Esophagus squamous epithelium (tissue), 5 donors: ENCODE results near the gene TNIP1. TPM values are rescaled to one million over a fixed set of nuclear protein-coding genes. Genes with fewer than 3 reads are reported as not detected.

ENCODE experiments used
- DNase-seq: peaks from one replicate; lab custom pipeline; 2025; lab: John Stamatoyannopoulos, UW
- H3K27ac ChIP-seq, 4 donors: fragments of 200-600 bp; sonication (generic); one replicate each; pipeline ENCODE4 v1.5.1; 2016 to 2019; ENCODE audit warnings: mild to moderate bottlenecking in 1 of 4
- H3K27me3 ChIP-seq, 4 donors: fragments of 200-600 bp; sonication (generic); 1 replicate in 3 of 4; 2 replicates in 1 of 4; pipeline versions ENCODE4 v1.5.1 to v1.6.0; 2017 to 2021; ENCODE audit warnings: antibody characterized with exemption in 1 of 4
- H3K36me3 ChIP-seq, 3 donors: fragments of 200-600 bp; sonication (generic); one replicate each; pipeline ENCODE4 v1.5.1; 2016 to 2019
- H3K4me1 ChIP-seq, 3 donors: fragments of 200-600 bp; sonication (generic); one replicate each; pipeline ENCODE4 v1.5.1; 2017 to 2019
- H3K4me3 ChIP-seq, 4 donors: fragments of 200-600 bp; sonication (generic); 1 replicate in 3 of 4; 2 replicates in 1 of 4; pipeline ENCODE4 v1.5.1; 2016 to 2019; ENCODE audit warnings: mild to moderate bottlenecking in 2 of 4, moderate library complexity in 1 of 4
- H3K9me3 ChIP-seq, 3 donors: fragments of 200-600 bp; sonication (generic); one replicate each; pipeline ENCODE4 v1.5.1; 2016 to 2019
- CTCF ChIP-seq, 6 experiments: fragments of 450-650 bp in 4 of 6; fragments of 200-600 bp in 2 of 6; sonication (generic) in 2 of 6; IDR thresholded peaks; one replicate each; pipeline ENCODE4 v1.5.1; 2016 to 2019; ENCODE audit warnings: antibody characterized with exemption in 6 of 6, mild to moderate bottlenecking in 4 of 6, moderate library complexity in 4 of 6
- POLR2A ChIP-seq, 4 donors: fragments of 450-650 bp; IDR thresholded peaks; one replicate each; pipeline ENCODE4 v1.6.1; 2017; ENCODE audit warnings: antibody characterized with exemption in 4 of 4, mild to moderate bottlenecking in 4 of 4, moderate library complexity in 3 of 4
- WGBS, 2 donors: methylation state at CpG; one replicate each; pipeline ENCODE4 v1.1.5; 2018; 5-methylcytosine and 5-hydroxymethylcytosine counted together
- intact Hi-C: fragments of 100-400 bp; cut with DNase I; formaldehyde crosslinking; loops from one replicate; pipeline ENCODE4 v1.15.0; 2022
- total RNA-seq, 4 donors: library from RNA; depleted of rRNA; stranded (reverse); fragments of >200 nt; gene quantifications; one replicate each; pipeline ENCODE4 v1.1.0, GENCODE V29; 2016
- donor health status: DM: yes; HTN: yes; CAD: no.

Gene TNIP1
- total RNA-seq, 4 donors from 2014 or later = 55.5 to 109 (median 95.4) TPM

DNA sequence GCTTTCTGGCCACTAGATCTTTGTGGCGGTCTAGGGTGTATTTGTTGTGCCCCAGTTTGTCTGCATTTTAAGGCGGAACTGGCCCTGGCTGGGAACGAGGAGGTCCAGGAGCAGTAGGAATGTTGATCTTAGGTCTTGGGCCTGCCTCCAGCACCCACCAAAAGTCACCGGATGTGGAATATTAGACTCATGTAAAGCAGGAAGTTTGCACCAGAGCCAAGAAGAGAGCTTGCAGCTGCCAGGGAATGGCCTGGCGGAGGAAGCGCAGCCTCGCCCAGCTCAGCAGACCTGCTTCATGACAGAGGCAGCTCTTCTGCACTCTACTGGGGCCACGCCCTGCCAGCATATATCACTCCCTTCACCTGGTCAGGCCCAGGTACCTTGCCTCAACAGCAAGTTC is 57.2 kb downstream of the TNIP1 start:
- no peaks in the 10 kb centered on the region for H3K9me3 ChIP-seq
- H3K4me1 ChIP-seq = peaks cover 43 to 96% (median 60%) of the 10 kb centered on the region in 3 donors
- H3K4me3 ChIP-seq = peak overlapping the region in 3 of 4 donors; percentile 66 to 87 (median 80)
- DNase-seq = no peak
- no peaks in the 10 kb centered on the region for H3K27me3 ChIP-seq
- TF ChIP-seq CTCF (IDR thresholded peaks at IDR 0.05) (no peak), POLR2A (IDR thresholded peaks at IDR 0.05) (no peak)
- peaks cover 0 to 43% (median 15%) of the 10 kb centered on the region in 3 donors for H3K36me3 ChIP-seq
- intact Hi-C loops = no loop called here
- WGBS, 2 donors = 27 to 33% methylated on average over 5 to 6 of the region's 8 CpGs
- peak overlapping the region; percentile 79 to 96 (median 90) for H3K27ac ChIP-seq

GRCh38 chr5:151023047-151023615 is 57.7 kb downstream of the TNIP1 start:
- no peak for TF ChIP-seq CTCF (IDR thresholded peaks at IDR 0.05)
- Histone ChIP-seq H3K4me1 (peaks cover 43 to 98% (median 60%) of the 10 kb centered on the region in 3 donors), H3K27me3 (no peaks in the 10 kb centered on the region), H3K4me3 (peak overlapping the region; percentile 6 to 87 (median 73)), H3K27ac (peak overlapping the region; percentile 79 to 96 (median 90)), H3K9me3 (no peaks in the 10 kb centered on the region), H3K36me3 (peaks cover 0 to 38% (median 10%) of the 10 kb centered on the region in 3 donors)
- WGBS, 2 donors = 60 to 67% methylated on average over 1 to 5 of the region's 5 CpGs
- no peak for DNase-seq
- intact Hi-C loops = no loop called here

DNA sequence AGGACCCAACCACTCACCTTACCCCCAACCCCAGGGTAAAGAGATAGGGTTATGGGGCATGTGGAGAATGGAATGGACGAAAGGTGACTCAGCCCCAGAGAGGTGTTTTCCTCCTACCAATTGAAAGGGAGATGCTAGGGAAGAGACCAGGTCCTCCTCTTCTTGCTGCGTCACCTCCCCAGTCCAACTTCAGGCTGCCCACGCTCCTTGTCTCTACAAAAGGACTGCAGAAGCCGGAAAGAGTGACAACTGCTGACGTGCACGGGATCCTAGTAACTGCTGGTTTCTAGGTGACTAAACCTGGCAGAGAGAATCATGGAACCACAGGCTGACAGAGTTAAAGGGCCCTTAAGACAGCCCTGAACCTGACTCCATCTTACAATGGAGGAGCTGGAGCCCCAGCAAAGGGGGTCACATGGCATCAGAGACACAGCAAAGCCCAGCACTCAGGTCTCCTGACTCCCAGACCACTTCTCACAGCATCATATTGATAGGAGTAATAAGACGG is 58.3 kb downstream of the TNIP1 start:
- TF ChIP-seq POLR2A (IDR thresholded peaks at IDR 0.05) (no peak), CTCF (IDR thresholded peaks at IDR 0.05) (no peak)
- Histone ChIP-seq H3K27me3 (no peaks in the 10 kb centered on the region), H3K4me1 (peaks cover 43 to 97% (median 59%) of the 10 kb centered on the region in 3 donors), H3K9me3 (no peaks in the 10 kb centered on the region), H3K27ac (peak overlapping the region; percentile 79 to 96 (median 90)), H3K4me3 (peak overlapping the region; percentile 44 to 87 (median 73)), H3K36me3 (peaks cover 0 to 32% (median 5%) of the 10 kb centered on the region in 3 donors)
- intact Hi-C loops = no loop called here
- WGBS, 2 donors = 49 to 64% methylated on average over 6 to 7 of the region's 7 CpGs
- DNase-seq = no peak

DNA sequence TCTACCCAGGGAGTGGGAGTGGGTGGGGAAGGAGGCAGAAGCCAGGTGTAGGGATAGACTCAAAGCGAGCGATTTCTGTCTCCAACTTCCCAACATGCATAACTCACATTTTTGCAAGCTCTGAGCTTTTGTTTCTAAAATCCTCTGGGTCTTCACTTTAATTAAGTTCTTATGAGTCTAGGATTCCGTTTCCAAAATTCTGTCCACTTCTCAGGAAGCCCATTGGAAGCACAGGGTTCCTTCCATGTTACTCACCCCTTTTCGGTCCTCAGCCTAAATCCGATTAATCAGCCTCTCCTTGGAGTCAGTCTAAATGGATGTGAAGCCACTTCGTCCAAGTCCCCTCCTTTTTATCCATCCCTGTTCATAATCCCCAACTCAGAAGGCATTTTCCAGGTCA is 59.1 kb downstream of the TNIP1 start:
- peaks cover 43 to 97% (median 52%) of the 10 kb centered on the region in 3 donors for H3K4me1 ChIP-seq
- TF ChIP-seq POLR2A (IDR thresholded peaks at IDR 0.05) = no peak
- no peak for TF ChIP-seq CTCF (IDR thresholded peaks at IDR 0.05)
- H3K27me3 ChIP-seq = no peaks in the 10 kb centered on the region
- peaks cover 0 to 24% (median 0%) of the 10 kb centered on the region in 3 donors for H3K36me3 ChIP-seq
- intact Hi-C loops = no loop called here
- peak overlapping the region; percentile 79 to 96 (median 90) for H3K27ac ChIP-seq
- H3K4me3 ChIP-seq = peak overlapping the region; percentile 44 to 87 (median 73)
- no peak for DNase-seq
- no peaks in the 10 kb centered on the region for H3K9me3 ChIP-seq
- WGBS, 2 donors = 83 to 85% methylated on average over 5 to 6 of the region's 6 CpGs
